ENCODE results near the gene GRIFIN. TPM values are rescaled to one million over a fixed set of nuclear protein-coding genes. Genes with fewer than 3 reads are reported as not detected.

Gene GRIFIN
- polyA plus RNA-seq, 1 donor (not counting 4 experiments of a cell fraction or from before 2014, with no cell fraction given): not detected

- DNase-seq (ENCODE audit: low read depth, low spot score): no peak
- Histone ChIP-seq H3K9me1 (ENCODE audit: control insufficient read depth, extremely low read depth, insufficient read depth, low read length) (no peaks in the 10 kb centered on the region), H3K79me2 (ENCODE audit: control insufficient read depth, insufficient read depth, low read length) (no peaks in the 10 kb centered on the region), H3K9me3 (ENCODE audit: control insufficient read depth, low read depth, low read length) (no peaks in the 10 kb centered on the region), H3K4me1 (ENCODE audit: control insufficient read depth, extremely low read depth, insufficient read depth, low read length) (peaks cover 29% of the 10 kb centered on the region), H3K27ac (ENCODE audit: control insufficient read depth, insufficient read depth, low read length) (no peak overlapping the region), H3K36me3 (ENCODE audit: control insufficient read depth in 2 of 2, extremely low read depth in 1 of 2, insufficient read depth in 2 of 2, low read length in 2 of 2) (no peaks in the 10 kb centered on the region), H3K4me3 (ENCODE audit: control insufficient read depth in 2 of 3, extremely low read depth in 1 of 3, insufficient read depth in 2 of 3, low read depth in 1 of 3, low read length in 3 of 3) (no peak overlapping the region), H3K4me2 (ENCODE audit: control insufficient read depth, extremely low read depth, insufficient read depth, low read depth, low read length) (no peak overlapping the region), H4K20me1 (ENCODE audit: control insufficient read depth, extremely low read depth, insufficient read depth, low read length) (no peaks in the 10 kb centered on the region), H3K27me3 (ENCODE audit: control insufficient read depth, extremely low read depth, insufficient read depth, low read length) (peaks cover 10% of the 10 kb centered on the region), H3K9ac (ENCODE audit: control insufficient read depth, extremely low read depth, insufficient read depth, low read length) (no peak overlapping the region), H2AFZ (ENCODE audit: control insufficient read depth, low read length) (no peak overlapping the region)
- dilution Hi-C loops (cut with MboI; ENCODE audit: extremely low pct_ligation_motif_present, low sequenced_read_pairs): no loop called here
- TF ChIP-seq CTCF (optimal IDR thresholded peaks at IDR 0.05 in 1 of 3, IDR thresholded peaks at IDR 0.05 in 1 of 3, conservative IDR thresholded peaks at IDR 0.05 in 1 of 3; ENCODE audit: extremely low read depth in 1 of 3, insufficient read depth in 2 of 3, low read length in 3 of 3) (no peak), EZH2 (IDR thresholded peaks at IDR 0.05; ENCODE audit: low read length) (no peak)
- FAIRE-seq: no peak
These were observed 36.0 kb upstream of the GRIFIN start for GRCh38 chr7:2512179-2512661.

- H3K4me3 ChIP-seq (ENCODE audit: control insufficient read depth in 2 of 3, extremely low read depth in 1 of 3, insufficient read depth in 2 of 3, low read depth in 1 of 3, low read length in 3 of 3): no peak overlapping the region
- H2AFZ ChIP-seq (ENCODE audit: control insufficient read depth, low read length): no peak overlapping the region
- H3K9me1 ChIP-seq (ENCODE audit: control insufficient read depth, extremely low read depth, insufficient read depth, low read length): no peaks in the 10 kb centered on the region
- peaks cover 10% of the 10 kb centered on the region for H3K27me3 ChIP-seq (ENCODE audit: control insufficient read depth, extremely low read depth, insufficient read depth, low read length)
- dilution Hi-C loops (cut with MboI; ENCODE audit: extremely low pct_ligation_motif_present, low sequenced_read_pairs): no loop called here
- H3K79me2 ChIP-seq (ENCODE audit: control insufficient read depth, insufficient read depth, low read length): no peaks in the 10 kb centered on the region
- no peak for FAIRE-seq
- no peaks in the 10 kb centered on the region for H3K9me3 ChIP-seq (ENCODE audit: control insufficient read depth, low read depth, low read length)
- H3K27ac ChIP-seq (ENCODE audit: control insufficient read depth, insufficient read depth, low read length): no peak overlapping the region
- TF ChIP-seq CTCF (optimal IDR thresholded peaks at IDR 0.05 in 1 of 3, IDR thresholded peaks at IDR 0.05 in 1 of 3, conservative IDR thresholded peaks at IDR 0.05 in 1 of 3; ENCODE audit: extremely low read depth in 1 of 3, insufficient read depth in 2 of 3, low read length in 3 of 3) (no peak), EZH2 (IDR thresholded peaks at IDR 0.05; ENCODE audit: low read length) (no peak)
- H3K36me3 ChIP-seq (ENCODE audit: control insufficient read depth in 2 of 2, extremely low read depth in 1 of 2, insufficient read depth in 2 of 2, low read length in 2 of 2): no peaks in the 10 kb centered on the region
- H3K9ac ChIP-seq (ENCODE audit: control insufficient read depth, extremely low read depth, insufficient read depth, low read length): no peak overlapping the region
- peaks cover 24% of the 10 kb centered on the region for H3K4me1 ChIP-seq (ENCODE audit: control insufficient read depth, extremely low read depth, insufficient read depth, low read length)
- H4K20me1 ChIP-seq (ENCODE audit: control insufficient read depth, extremely low read depth, insufficient read depth, low read length): no peaks in the 10 kb centered on the region
- no peak overlapping the region for H3K4me2 ChIP-seq (ENCODE audit: control insufficient read depth, extremely low read depth, insufficient read depth, low read depth, low read length)
- no peak for DNase-seq (ENCODE audit: low read depth, low spot score)
These were observed 35.6 kb upstream of the GRIFIN start for GRCh38 chr7:2511769-2512168.
